ENCODE measurements around the gene SLC35D1. TPM values are rescaled to one million over a fixed set of nuclear protein-coding genes. Genes with fewer than 3 reads are reported as not detected.

The SLC35D1 gene
- total and polyA plus RNA-seq, 10 of the 15 experiments (the other 5 are each of a cell fraction or from before 2014, with no cell fraction given): 2.9 to 12.4 (median 8.6) TPM

DNA sequence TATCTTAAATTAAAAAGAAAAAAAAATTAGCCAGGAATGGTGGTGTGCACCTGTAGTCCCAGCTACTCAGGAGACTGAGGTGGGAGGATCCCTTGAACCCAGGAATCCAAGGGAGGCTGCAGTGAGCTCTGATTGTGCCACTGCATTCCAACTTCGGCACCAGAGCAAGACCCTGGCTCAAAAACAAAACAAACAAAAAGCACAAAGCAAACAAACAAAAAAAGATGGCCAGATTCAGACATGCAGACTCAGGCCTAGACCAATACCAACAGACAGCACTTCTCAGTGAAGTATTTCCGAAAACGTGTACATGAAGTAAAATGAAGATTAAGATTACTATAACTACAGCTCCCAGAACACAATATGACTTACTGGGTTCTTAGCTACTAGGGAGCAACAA, 10.6 kb downstream of the SLC35D1 start:
- ATAC-seq (no peak), FAIRE-seq (no peak), DNase-seq (ENCODE audit: low read depth, low spot score) (no peak)
- Histone ChIP-seq H3K27ac (ENCODE audit: control insufficient read depth, insufficient read depth) (no peak overlapping the region), H3K79me2 (ENCODE audit: control insufficient read depth, insufficient read depth, low read length) (no peaks in the 10 kb centered on the region), H3K9ac (ENCODE audit: control insufficient read depth, insufficient read depth, low read length) (no peak overlapping the region), H3K36me3 (ENCODE audit: control insufficient read depth in 2 of 2, insufficient read depth in 2 of 2, low read length in 1 of 2) (peaks cover 2 to 12% of the 10 kb centered on the region in 2 experiments; a peak in 3 of 4 replicates), H3K4me2 (ENCODE audit: control insufficient read depth, insufficient read depth) (no peak overlapping the region), H3K27me3 (replicated peaks in 1 of 2; ENCODE audit: control insufficient read depth in 2 of 2, insufficient read depth in 2 of 2, low read length in 1 of 2) (no peaks in the 10 kb centered on the region), H2AFZ (ENCODE audit: control insufficient read depth, low read depth, low read length) (no peak overlapping the region), H3K4me1 (ENCODE audit: control insufficient read depth, insufficient read depth, low read length) (no peaks in the 10 kb centered on the region), H3K4me3 (no peak overlapping the region), H3K9me3 (replicated peaks; ENCODE audit: control insufficient read depth, insufficient read depth, low read length) (no peaks in the 10 kb centered on the region), H4K20me1 (ENCODE audit: control insufficient read depth, insufficient read depth) (no peaks in the 10 kb centered on the region)
- SMC1A ChIA-PET (ENCODE audit: uncharacterized antibody, unreplicated experiment): no interaction called here
- in situ Hi-C loops (cut with MboI): no loop called here
- CTCF ChIA-PET: interaction anchor here (0.8 kb wide), 1 partner anchor 168 kb away, joined by 3 read pairs; no protein-coding TSS in a partner anchor
- intact Hi-C loops (cut with micrococcal nuclease; ENCODE audit: unreplicated experiment): no loop called here
- 93% methylated on average over 3 of the region's 3 CpGs for WGBS (ENCODE audit: insufficient coverage, insufficient replicate concordance, low lambda C conversion rate, missing lambda C conversion rate)
- RAD21 ChIA-PET (ENCODE audit: unreplicated experiment): interaction anchor here (0.6 kb wide), 1 partner anchor 190 kb away, joined by 3 read pairs; no protein-coding TSS in a partner anchor
- BruUV-seq (replicated peaks): no TSS peak
- TF ChIP-seq CHD4 (IDR thresholded peaks at IDR 0.05) (no peak), RCOR1 (conservative IDR thresholded peaks at IDR 0.05; ENCODE audit: low read depth, low read length) (no peak), MEF2B (IDR thresholded peaks at IDR 0.05; ENCODE audit: partially characterized antibody, poor library complexity, severe bottlenecking) (no peak), ZSCAN29 (IDR thresholded peaks at IDR 0.05) (no peak), TBL1XR1 (IDR thresholded peaks at IDR 0.05; ENCODE audit: low read depth, low read length) (no peak), SUZ12 (IDR thresholded peaks at IDR 0.05; ENCODE audit: unreplicated experiment) (no peak), MTA2 (IDR thresholded peaks at IDR 0.05; ENCODE audit: low read depth) (no peak), MXI1 (IDR thresholded peaks at IDR 0.05; ENCODE audit: low read depth, low read length) (no peak), FOS (IDR thresholded peaks at IDR 0.05; ENCODE audit: borderline replicate concordance, extremely low read depth, insufficient read length) (no peak), NFXL1 (IDR thresholded peaks at IDR 0.05; ENCODE audit: borderline replicate concordance) (no peak), GATAD2B (conservative IDR thresholded peaks at IDR 0.05; ENCODE audit: low read depth) (no peak), BHLHE40 (IDR thresholded peaks at IDR 0.05; ENCODE audit: borderline replicate concordance in 1 of 2, low read depth in 2 of 2, low read length in 1 of 2) (no peak), TCF3 (IDR thresholded peaks at IDR 0.05; ENCODE audit: borderline replicate concordance, insufficient read depth, low read depth, low read length) (no peak), CBX5 (IDR thresholded peaks at IDR 0.05; ENCODE audit: low read depth) (no peak), SMAD1 (IDR thresholded peaks at IDR 0.05; ENCODE audit: low read depth, partially characterized antibody) (no peak)
- TF ChIP-seq, protein P1, sequence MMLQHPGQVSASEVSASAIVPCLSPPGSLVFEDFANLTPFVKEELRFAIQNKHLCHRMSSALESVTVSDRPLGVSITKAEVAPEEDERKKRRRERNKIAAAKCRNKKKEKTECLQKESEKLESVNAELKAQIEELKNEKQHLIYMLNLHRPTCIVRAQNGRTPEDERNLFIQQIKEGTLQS (IDR thresholded peaks at IDR 0.05; ENCODE audit: borderline replicate concordance, extremely low read depth, low read depth, low read length): no peak
- TF ChIP-seq, protein P2, sequence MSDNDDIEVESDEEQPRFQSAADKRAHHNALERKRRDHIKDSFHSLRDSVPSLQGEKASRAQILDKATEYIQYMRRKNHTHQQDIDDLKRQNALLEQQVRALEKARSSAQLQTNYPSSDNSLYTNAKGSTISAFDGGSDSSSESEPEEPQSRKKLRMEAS (IDR thresholded peaks at IDR 0.05; ENCODE audit: low read depth, low read length): no peak
- TF ChIP-seq, protein P3, sequence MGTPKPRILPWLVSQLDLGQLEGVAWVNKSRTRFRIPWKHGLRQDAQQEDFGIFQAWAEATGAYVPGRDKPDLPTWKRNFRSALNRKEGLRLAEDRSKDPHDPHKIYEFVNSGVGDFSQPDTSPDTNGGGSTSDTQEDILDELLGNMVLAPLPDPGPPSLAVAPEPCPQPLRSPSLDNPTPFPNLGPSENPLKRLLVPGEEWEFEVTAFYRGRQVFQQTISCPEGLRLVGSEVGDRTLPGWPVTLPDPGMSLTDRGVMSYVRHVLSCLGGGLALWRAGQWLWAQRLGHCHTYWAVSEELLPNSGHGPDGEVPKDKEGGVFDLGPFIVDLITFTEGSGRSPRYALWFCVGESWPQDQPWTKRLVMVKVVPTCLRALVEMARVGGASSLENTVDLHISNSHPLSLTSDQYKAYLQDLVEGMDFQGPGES (IDR thresholded peaks at IDR 0.05): no peak
- POLR2A ChIA-PET: no interaction called here
